SK-N-SH (cell line): Measurements from ENCODE around the gene YTHDC2. TPM values are rescaled to one million over a fixed set of nuclear protein-coding genes. Genes with fewer than 3 reads are reported as not detected.
A peak's percentile ranks its signal among the peaks of the same experiment; 100 is the strongest.

Experiments
- CTCF ChIA-PET: fragments of 300-600, 350-600 bp; formaldehyde crosslinking; extraction: SDS; loops from one replicate; lab custom pipeline; 2021; lab: Yijun Ruan, JAX
- POLR2A ChIA-PET: fragments of 350-600 bp; sonication (Branson Sonifier 250); formaldehyde crosslinking; extraction: SDS; loops from one replicate; lab custom pipeline; 2020; ENCODE audit warnings: antibody characterized with exemption, inconsistent platforms; lab: Yijun Ruan, JAX
- DNase-seq: peaks from one replicate; pipeline ENCODE4 v3.0.0; 2012
- H2AFZ ChIP-seq: fragments of 200-600 bp; sonication (generic); 2 replicates; pipeline ENCODE4 v1.8.1; 2016; ENCODE audit warnings: antibody characterized with exemption, mild to moderate bottlenecking, low read depth
- H3F3A ChIP-seq: fragments of 200-600 bp; sonication (generic); replicated peaks from 2 replicates; pipeline ENCODE3; 2016; ENCODE audit warnings: antibody characterized with exemption, mild to moderate bottlenecking; ENCODE audit not compliant: insufficient read depth
- H3K27ac ChIP-seq, 2 experiments: fragments of 200-500 bp in 1 of 2; fragments of 200-600 bp in 1 of 2; sonication (Bioruptor generic) in 1 of 2; sonication (generic), shearing (Covaris generic) in 1 of 2; 2 replicates each; pipeline versions ENCODE4 v1.5.1 to v1.6.1; 2014 to 2016; ENCODE audit warnings: low read depth in 2 of 2, inconsistent platforms in 1 of 2, low read length in 1 of 2, mild to moderate bottlenecking in 1 of 2, mixed read lengths in 1 of 2
- H3K27me3 ChIP-seq: fragments of 200-600 bp; sonication (generic), shearing (Covaris generic); 2 replicates; pipeline ENCODE4 v1.6.1; 2016; ENCODE audit warnings: mixed run types; ENCODE audit not compliant: insufficient read depth
- H3K36me3 ChIP-seq, 2 experiments: fragments of 200-500 bp in 1 of 2; fragments of 200-600 bp in 1 of 2; sonication (Bioruptor generic) in 1 of 2; sonication (generic) in 1 of 2; replicated peaks in 1 of 2; 2 replicates each; pipeline versions ENCODE3 to v1.5.1; 2014 to 2016; ENCODE audit warnings: low read length in 1 of 2, mild to moderate bottlenecking in 1 of 2; ENCODE audit not compliant: insufficient read depth in 2 of 2, control insufficient read depth in 1 of 2
- H3K4me1 ChIP-seq, 2 experiments: fragments of 200-500 bp in 1 of 2; fragments of 200-600 bp in 1 of 2; sonication (Bioruptor generic) in 1 of 2; sonication (generic), shearing (Covaris generic) in 1 of 2; 2 replicates each; pipeline versions ENCODE4 v1.5.1 to v1.6.1; 2014 to 2016; ENCODE audit warnings: low read depth in 1 of 2, low read length in 1 of 2, mixed run types in 1 of 2; ENCODE audit not compliant: insufficient read depth in 2 of 2, control insufficient read depth in 1 of 2
- H3K4me2 ChIP-seq: fragments of 200-600 bp; sonication (generic), shearing (Covaris generic); 2 replicates; pipeline ENCODE4 v1.6.1; 2017; ENCODE audit warnings: mixed run types
- H3K4me3 ChIP-seq, 2 experiments: fragments of 200-500 bp in 1 of 2; fragments of 200-600 bp in 1 of 2; sonication (Bioruptor generic) in 1 of 2; sonication (generic), shearing (Covaris generic) in 1 of 2; 2 replicates each; pipeline versions ENCODE4 v1.5.1 to v1.8.1; 2014 to 2016; ENCODE audit warnings: low read depth in 2 of 2, inconsistent platforms in 1 of 2, low read length in 1 of 2, mild to moderate bottlenecking in 1 of 2, mixed read lengths in 1 of 2, moderate library complexity in 1 of 2
- H3K79me2 ChIP-seq: fragments of 200-600 bp; sonication (generic); 2 replicates; pipeline ENCODE4 v1.8.1; 2017; ENCODE audit warnings: mild to moderate bottlenecking; ENCODE audit not compliant: insufficient read depth
- H3K9ac ChIP-seq: fragments of 200-600 bp; sonication (generic); 2 replicates; pipeline ENCODE4 v1.6.1; 2017; ENCODE audit warnings: mixed run types
- H3K9me2 ChIP-seq: fragments of 200-600 bp; sonication (generic); 2 replicates; pipeline ENCODE4 v1.6.1; 2017; ENCODE audit warnings: mixed run types
- H3K9me3 ChIP-seq: fragments of 200-600 bp; sonication (generic); 2 replicates; pipeline ENCODE4 v1.6.1; 2017; ENCODE audit warnings: mixed run types, mild to moderate bottlenecking, moderate library complexity
- H4K20me1 ChIP-seq: fragments of 200-600 bp; sonication (generic); 2 replicates; pipeline ENCODE4 v1.6.1; 2017; ENCODE audit warnings: mild to moderate bottlenecking, mixed run types; ENCODE audit not compliant: insufficient read depth
- CHD2 ChIP-seq: fragments of 150-350 bp; IDR thresholded peaks from 2 replicates; pipeline ENCODE4 v1.6.1; 2018; ENCODE audit warnings: low read length; ENCODE audit not compliant: partially characterized antibody
- ELF1 ChIP-seq: IDR thresholded peaks from 2 replicates; pipeline ENCODE4 v1.4.0; 2012
- FOXM1 ChIP-seq: IDR thresholded peaks from 2 replicates; pipeline ENCODE4 v1.4.0; 2012; ENCODE audit warnings: low read depth, mild to moderate bottlenecking
- GABPA ChIP-seq: IDR thresholded peaks from 2 replicates; pipeline ENCODE4 v1.4.0; 2012; ENCODE audit warnings: low read depth, mild to moderate bottlenecking
- IRF3 ChIP-seq: fragments of 150-350 bp; IDR thresholded peaks from 2 replicates; pipeline ENCODE4 v1.6.1; 2016; ENCODE audit warnings: mild to moderate bottlenecking, low read depth, low read length
- JUND ChIP-seq: IDR thresholded peaks from 2 replicates; pipeline ENCODE4 v1.4.0; 2012
- MAX ChIP-seq: IDR thresholded peaks from 2 replicates; pipeline ENCODE4 v1.4.0; 2012; ENCODE audit warnings: low read depth
- MEF2A ChIP-seq: IDR thresholded peaks from 2 replicates; pipeline ENCODE4 v1.4.0; 2012; ENCODE audit warnings: low read depth, borderline replicate concordance
- MXI1 ChIP-seq: IDR thresholded peaks from 2 replicates; pipeline ENCODE4 v1.6.1; 2012; ENCODE audit warnings: mild to moderate bottlenecking, low read depth, low read length, improper control_type of control experiment
- RAD21 ChIP-seq: IDR thresholded peaks from 2 replicates; pipeline ENCODE4 v1.6.1; 2012; ENCODE audit warnings: mild to moderate bottlenecking, low read length
- RCOR1 ChIP-seq: fragments of 150-350 bp; IDR thresholded peaks from 2 replicates; pipeline ENCODE4 v1.6.1; 2017; ENCODE audit warnings: antibody characterized with exemption, low read length
- SMC3 ChIP-seq: IDR thresholded peaks from 2 replicates; pipeline ENCODE4 v1.6.1; 2012; ENCODE audit warnings: low read depth, low read length, improper control_type of control experiment
- TAF1 ChIP-seq: IDR thresholded peaks from 2 replicates; pipeline ENCODE4 v1.6.1; 2012; ENCODE audit warnings: low read depth, mild to moderate bottlenecking, low read length, moderate library complexity, borderline replicate concordance
- TEAD4 ChIP-seq: IDR thresholded peaks from 2 replicates; pipeline ENCODE4 v1.4.0; 2012; ENCODE audit warnings: mild to moderate bottlenecking, borderline replicate concordance; ENCODE audit not compliant: insufficient read depth
- USF1 ChIP-seq: IDR thresholded peaks from 2 replicates; pipeline ENCODE4 v1.4.0; 2012; ENCODE audit warnings: low read depth, borderline replicate concordance
- USF2 ChIP-seq: fragments of 150-350 bp; IDR thresholded peaks from 2 replicates; pipeline ENCODE4 v1.6.1; 2017; ENCODE audit warnings: antibody characterized with exemption, low read length, low read depth, borderline replicate concordance
- YY1 ChIP-seq: IDR thresholded peaks from 2 replicates; pipeline ENCODE4 v1.4.0; 2012; ENCODE audit warnings: low read depth, mild to moderate bottlenecking
- WGBS: methylation state at CpG from one replicate; pipeline ENCODE4 v1.1.6; 2017; ENCODE audit warnings: low lambda C conversion rate; 5-methylcytosine and 5-hydroxymethylcytosine counted together
- polyA plus RNA-seq, 3 experiments: library from polyadenylated mRNA; depleted of rRNA; stranded (reverse); fragments of >200 nt; gene quantifications; 2 replicates each; pipeline ENCODE4 v1.2.3, GENCODE V29; 2012

YTHDC2 gene
- polyA plus RNA-seq, 1 of the 3 experiments (the other 2 are of a cell fraction) = 3.5 TPM

GRCh38 chr5:113607361-113607760 is 93.9 kb downstream of the YTHDC2 start:
- ChIA-PET POLR2A (no interaction called here), CTCF (interaction anchor here (1.0 to 5.0 kb wide), 9 partner anchors 11 to 611 kb away, joined by 3 to 25 read pairs (median 4); no protein-coding TSS in a partner anchor)
- Histone ChIP-seq H3K4me3 (no peak overlapping the region), H3K79me2 (no peaks in the 10 kb centered on the region), H3K27me3 (no peaks in the 10 kb centered on the region), H3F3A (no peaks in the 10 kb centered on the region), H3K27ac (no peak overlapping the region), H3K36me3 (no peaks in the 10 kb centered on the region), H3K9me2 (no peaks in the 10 kb centered on the region), H3K9me3 (no peaks in the 10 kb centered on the region), H3K9ac (no peak overlapping the region), H3K4me1 (peaks cover 0 to 6% of the 10 kb centered on the region in 2 experiments; a peak in 1 of 4 replicates), H4K20me1 (no peaks in the 10 kb centered on the region), H2AFZ (no peak overlapping the region), H3K4me2 (no peak overlapping the region)
- no peak for TF ChIP-seq IRF3
- no peak for TF ChIP-seq USF2
- no peak for TF ChIP-seq ELF1
- TF ChIP-seq RAD21 = no peak
- TF ChIP-seq CHD2 = no peak
- TF ChIP-seq TAF1 = no peak
- TF ChIP-seq JUND = no peak
- TF ChIP-seq SMC3 = no peak
- TF ChIP-seq MXI1 = no peak
- TF ChIP-seq MEF2A = no peak
- no peak for TF ChIP-seq YY1
- no peak for TF ChIP-seq FOXM1
- no peak for TF ChIP-seq USF1
- 40% methylated on average over 3 of the region's 3 CpGs for WGBS
- DNase-seq = no peak

GRCh38 chr5:113608113-113608596 is 94.7 kb downstream of the YTHDC2 start:
- Histone ChIP-seq H3K79me2 (no peaks in the 10 kb centered on the region), H3F3A (no peaks in the 10 kb centered on the region), H3K27ac (no peak overlapping the region), H3K4me1 (peaks cover 0 to 6% of the 10 kb centered on the region in 2 experiments; a peak in 1 of 4 replicates), H3K27me3 (no peaks in the 10 kb centered on the region), H2AFZ (peak overlapping the region; percentile 66; the same call in 1 of the 2 replicates), H3K9me3 (no peaks in the 10 kb centered on the region), H3K9ac (no peak overlapping the region), H3K9me2 (no peaks in the 10 kb centered on the region), H3K4me2 (no peak overlapping the region), H4K20me1 (no peaks in the 10 kb centered on the region), H3K4me3 (no peak overlapping the region), H3K36me3 (no peaks in the 10 kb centered on the region)
- 38% methylated on average over 3 of the region's 3 CpGs for WGBS
- DNase-seq = no peak
- POLR2A ChIA-PET = no interaction called here
- CTCF ChIA-PET = interaction anchor here (0.6 to 5.0 kb wide), 11 partner anchors 12 to 842 kb away, joined by 3 to 25 read pairs (median 4); no protein-coding TSS in a partner anchor
- no peak for TF ChIP-seq CHD2
- no peak for TF ChIP-seq GABPA
- no peak for TF ChIP-seq USF2
- no peak for TF ChIP-seq TEAD4
- no peak for TF ChIP-seq TAF1
- no peak for TF ChIP-seq MEF2A
- TF ChIP-seq MAX = no peak
- no peak for TF ChIP-seq RCOR1
